Lower lobe of right lung (tissue), 2 donors: ENCODE measurements around the gene BAG2. TPM values are rescaled to one million over a fixed set of nuclear protein-coding genes. Genes with fewer than 3 reads are reported as not detected.

Experiments
- ATAC-seq, 2 donors: fragments of 200-7000 bp; cut with Tn5 transposase; one replicate each; pipeline ENCODE4 v1.9.1; 2020 to 2022; ENCODE audit warnings: mild to moderate bottlenecking in 2 of 2, moderate library complexity in 2 of 2
- DNase-seq: peaks from one replicate; pipeline ENCODE4 v3.0.0-alpha.2; 2020
- H3K27ac ChIP-seq: fragments of 200-600 bp; one replicate; pipeline ENCODE4 v1.8.0; 2022
- H3K27me3 ChIP-seq: fragments of 200-600 bp; one replicate; pipeline ENCODE4 v1.8.0; 2022; ENCODE audit warnings: low read depth
- H3K36me3 ChIP-seq: fragments of 200-600 bp; one replicate; pipeline ENCODE4 v1.8.0; 2022; ENCODE audit warnings: mild to moderate bottlenecking
- H3K4me1 ChIP-seq: fragments of 200-600 bp; one replicate; pipeline ENCODE4 v1.8.0; 2022
- H3K4me3 ChIP-seq: fragments of 200-600 bp; one replicate; pipeline ENCODE4 v1.8.0; 2022; ENCODE audit warnings: mild to moderate bottlenecking
- H3K9me3 ChIP-seq: fragments of 200-600 bp; one replicate; pipeline ENCODE4 v1.8.0; 2022
- intact Hi-C: fragments of 100-400 bp; cut with DNase I; formaldehyde crosslinking; loops from one replicate; pipeline ENCODE4 v1.11.0; 2022
- total RNA-seq: library from RNA; stranded (reverse); fragmentation: NEBNext Ultra II Directional; extraction: Animal tissue kit (Norgen Biotek cat#: 25700); gene quantifications from one replicate; pipeline ENCODE4 v1.2.1, GENCODE V29; 2021
- TF ChIP-seq, protein P1 (sequence below): fragments of 200-600 bp; IDR thresholded peaks from one replicate; pipeline ENCODE4 v1.8.0; 2022; ENCODE audit warnings: antibody characterized with exemption, mild to moderate bottlenecking
- donor health status: DM: no; HTN: yes; CAD: no; lungs with severe emphysema.

The BAG2 gene
- total RNA-seq, 1 donor from 2014 or later: 5.1 TPM

DNA sequence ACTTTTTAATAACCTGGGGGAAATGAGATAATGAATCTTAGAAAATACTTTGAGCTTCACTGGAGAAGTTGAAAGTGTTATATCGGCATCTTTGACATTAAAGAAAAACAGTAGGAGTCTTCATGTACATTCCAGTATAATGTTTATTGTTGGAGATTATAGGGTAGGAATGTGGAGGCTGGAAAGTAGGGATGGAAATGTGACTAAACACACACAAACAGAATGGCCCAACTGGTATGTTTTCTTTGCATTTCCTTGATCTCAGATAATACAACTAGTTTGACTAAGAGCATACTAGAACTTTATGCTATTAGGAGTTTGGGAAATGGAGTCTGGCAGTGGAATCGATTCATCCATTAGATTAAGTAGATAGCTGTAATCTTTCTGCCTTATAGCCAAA, 10.1 kb upstream of the BAG2 start:
- TF ChIP-seq, protein P1, sequence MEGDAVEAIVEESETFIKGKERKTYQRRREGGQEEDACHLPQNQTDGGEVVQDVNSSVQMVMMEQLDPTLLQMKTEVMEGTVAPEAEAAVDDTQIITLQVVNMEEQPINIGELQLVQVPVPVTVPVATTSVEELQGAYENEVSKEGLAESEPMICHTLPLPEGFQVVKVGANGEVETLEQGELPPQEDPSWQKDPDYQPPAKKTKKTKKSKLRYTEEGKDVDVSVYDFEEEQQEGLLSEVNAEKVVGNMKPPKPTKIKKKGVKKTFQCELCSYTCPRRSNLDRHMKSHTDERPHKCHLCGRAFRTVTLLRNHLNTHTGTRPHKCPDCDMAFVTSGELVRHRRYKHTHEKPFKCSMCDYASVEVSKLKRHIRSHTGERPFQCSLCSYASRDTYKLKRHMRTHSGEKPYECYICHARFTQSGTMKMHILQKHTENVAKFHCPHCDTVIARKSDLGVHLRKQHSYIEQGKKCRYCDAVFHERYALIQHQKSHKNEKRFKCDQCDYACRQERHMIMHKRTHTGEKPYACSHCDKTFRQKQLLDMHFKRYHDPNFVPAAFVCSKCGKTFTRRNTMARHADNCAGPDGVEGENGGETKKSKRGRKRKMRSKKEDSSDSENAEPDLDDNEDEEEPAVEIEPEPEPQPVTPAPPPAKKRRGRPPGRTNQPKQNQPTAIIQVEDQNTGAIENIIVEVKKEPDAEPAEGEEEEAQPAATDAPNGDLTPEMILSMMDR: no peak
- H3K9me3 ChIP-seq: peaks cover 6% of the 10 kb centered on the region
- no peak overlapping the region for H3K4me3 ChIP-seq
- DNase-seq (no peak), ATAC-seq (no peak)
- peaks cover 21% of the 10 kb centered on the region for H3K36me3 ChIP-seq
- no peak overlapping the region for H3K27ac ChIP-seq
- intact Hi-C loops: no loop called here
- no peaks in the 10 kb centered on the region for H3K4me1 ChIP-seq
- no peaks in the 10 kb centered on the region for H3K27me3 ChIP-seq

DNA sequence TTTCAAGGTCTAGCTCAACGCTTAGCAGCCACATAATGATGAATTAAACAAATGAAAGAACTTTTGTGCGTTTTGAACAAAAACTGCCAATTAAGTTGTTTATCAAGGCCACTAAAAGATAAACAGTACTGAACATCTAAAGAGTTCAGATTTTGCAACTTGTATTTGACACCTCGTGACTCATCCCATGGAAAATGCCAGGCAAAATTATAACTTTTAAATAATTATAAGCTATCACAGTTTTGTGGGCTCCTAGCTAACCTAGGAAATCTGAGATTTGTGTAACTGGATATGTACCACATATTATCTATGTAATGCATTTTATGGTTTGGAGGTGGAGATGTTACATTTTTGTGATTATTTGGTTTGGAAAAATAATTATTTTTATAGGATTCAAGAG, 9.6 kb upstream of the BAG2 start:
- Histone ChIP-seq H3K27ac (no peak overlapping the region), H3K9me3 (peaks cover 6% of the 10 kb centered on the region), H3K27me3 (no peaks in the 10 kb centered on the region), H3K36me3 (peaks cover 26% of the 10 kb centered on the region), H3K4me1 (no peaks in the 10 kb centered on the region), H3K4me3 (no peak overlapping the region)
- intact Hi-C loops: no loop called here
- ATAC-seq (no peak), DNase-seq (no peak)
- TF ChIP-seq, protein P1: no peak

DNA sequence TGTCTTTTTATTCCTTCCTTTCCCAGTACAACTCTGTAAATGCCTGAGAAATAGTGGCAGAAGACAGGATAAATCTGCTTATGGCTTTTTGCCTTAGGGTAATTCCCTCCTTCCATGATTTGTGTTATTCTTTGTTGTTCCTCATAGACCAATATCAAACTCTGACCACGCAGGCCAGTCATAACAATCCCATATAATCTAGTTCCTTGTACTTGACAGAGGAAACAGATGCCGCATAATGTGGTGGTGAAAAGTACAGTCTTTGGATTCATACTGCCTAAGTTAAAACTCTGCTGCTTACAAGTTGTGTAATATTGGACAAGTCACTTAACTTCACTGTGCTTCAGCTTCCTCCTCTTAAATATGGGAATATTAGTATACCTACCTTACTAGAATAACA, 8.2 kb upstream of the BAG2 start:
- DNase-seq: no peak
- H3K4me1 ChIP-seq: no peaks in the 10 kb centered on the region
- TF ChIP-seq, protein P1: no peak
- no peak for ATAC-seq
- H3K36me3 ChIP-seq: peaks cover 28% of the 10 kb centered on the region
- no peak overlapping the region for H3K4me3 ChIP-seq
- H3K27me3 ChIP-seq: no peaks in the 10 kb centered on the region
- intact Hi-C loops: no loop called here
- peaks cover 6% of the 10 kb centered on the region for H3K9me3 ChIP-seq
- no peak overlapping the region for H3K27ac ChIP-seq

DNA sequence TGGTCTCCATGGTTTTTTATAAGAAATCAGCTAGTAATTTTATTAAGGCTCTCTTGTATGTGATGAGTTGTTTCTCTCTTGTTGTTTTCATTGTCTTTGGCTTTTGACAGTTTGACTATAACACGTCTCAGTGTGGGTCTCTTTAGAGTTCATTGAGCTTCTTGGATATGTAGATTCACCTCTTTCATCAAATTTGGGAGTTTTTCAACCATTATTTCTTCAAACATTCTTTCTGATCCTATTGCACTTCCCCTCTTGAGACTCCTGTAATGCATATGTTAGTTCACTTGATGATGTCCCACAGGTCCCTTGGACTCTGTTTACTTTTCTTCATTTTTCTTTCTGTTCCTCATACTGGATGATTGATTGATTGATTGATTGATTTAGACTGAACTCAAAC, 7.0 kb upstream of the BAG2 start:
- H3K36me3 ChIP-seq: peaks cover 28% of the 10 kb centered on the region

DNA sequence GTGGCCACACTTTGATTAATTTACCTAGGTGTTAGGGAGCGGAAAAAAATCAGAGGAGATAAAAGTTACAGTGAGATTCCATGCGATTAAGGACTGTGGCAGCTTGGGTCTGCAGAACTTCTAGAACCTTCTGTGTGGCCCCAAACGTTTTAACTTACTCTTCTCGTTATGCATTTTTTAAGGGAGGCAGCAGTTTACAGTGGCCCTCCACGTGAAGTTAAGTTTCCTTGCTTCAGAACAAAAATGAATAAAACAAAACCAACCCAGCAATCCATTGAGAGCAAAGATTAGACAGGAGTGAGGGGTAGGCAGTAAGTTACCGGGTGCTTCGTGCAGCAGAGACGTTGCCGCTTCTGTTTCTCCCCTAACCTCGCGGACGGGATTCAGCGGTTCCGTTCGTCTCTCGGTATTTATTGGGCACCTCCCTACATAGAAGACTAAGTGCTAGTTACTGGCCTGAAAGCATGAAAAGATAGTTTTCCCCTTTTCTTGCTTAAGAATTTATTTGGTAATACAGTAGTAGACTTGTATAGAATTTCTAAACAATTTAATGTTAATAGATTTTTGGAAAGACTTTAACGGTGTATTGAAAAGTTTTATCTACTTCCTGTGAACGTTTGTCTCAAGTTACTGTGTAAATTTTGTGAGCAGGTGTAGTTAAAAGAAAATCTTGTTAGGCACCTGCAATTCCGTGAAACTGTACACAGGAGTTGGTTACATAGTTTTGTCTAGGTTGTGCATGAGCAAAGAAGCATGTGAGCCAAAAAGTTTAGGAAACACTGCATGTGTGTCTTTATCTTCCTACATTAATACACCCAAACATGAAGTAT, 1.1 kb downstream of the BAG2 start:
- TF ChIP-seq, protein P1: no peak
- Histone ChIP-seq H3K27ac (peak overlapping the region; percentile 76), H3K9me3 (no peaks in the 10 kb centered on the region), H3K36me3 (no peaks in the 10 kb centered on the region), H3K4me1 (peaks cover 17% of the 10 kb centered on the region), H3K4me3 (peak overlapping the region; percentile 61), H3K27me3 (no peaks in the 10 kb centered on the region)
- intact Hi-C loops: no loop called here
- peak; percentile 32 to 44 for ATAC-seq
- DNase-seq: no peak

More for the DNA sequence above, 7.0 kb upstream of the BAG2 start:
- TF ChIP-seq, protein P1: no peak
- intact Hi-C loops: no loop called here
- no peak overlapping the region for H3K27ac ChIP-seq
- H3K4me3 ChIP-seq: no peak overlapping the region
- no peak for ATAC-seq
- no peak for DNase-seq
- peaks cover 6% of the 10 kb centered on the region for H3K9me3 ChIP-seq
- H3K4me1 ChIP-seq: no peaks in the 10 kb centered on the region
- H3K27me3 ChIP-seq: no peaks in the 10 kb centered on the region
